ENCODE results near the gene SBDS. TPM values are rescaled to one million over a fixed set of nuclear protein-coding genes. Genes with fewer than 3 reads are reported as not detected.
A peak's percentile ranks its signal among the peaks of the same experiment; 100 is the strongest.

The SBDS gene
- total RNA-seq, 1 experiment from 2014 or later = 91.7 TPM

- no peak overlapping the region for H3K27ac ChIP-seq (ENCODE audit: low read length)
- H3K4me3 ChIP-seq (ENCODE audit: low read length) = no peak overlapping the region
- ATAC-seq (no peak), DNase-seq (no peak)
- no peaks in the 10 kb centered on the region for H3K4me1 ChIP-seq (ENCODE audit: insufficient read depth, low read length)
- no peak overlapping the region for H3K4me2 ChIP-seq (ENCODE audit: low read length)
- no peak overlapping the region for H2AFZ ChIP-seq (ENCODE audit: low read length)
- ChIA-PET CTCF (no interaction called here), POLR2A (ENCODE audit: unreplicated experiment) (no interaction called here)
- no peaks in the 10 kb centered on the region for H4K20me1 ChIP-seq (ENCODE audit: low read length)
- BruUV-seq (replicated peaks) = no TSS peak
- intact Hi-C loops (cut with micrococcal nuclease) = no loop called here
- H3K9ac ChIP-seq (ENCODE audit: low read length) = no peak overlapping the region
- H3F3A ChIP-seq (ENCODE audit: low read length, unreplicated experiment) = no peaks in the 10 kb centered on the region
- no peaks in the 10 kb centered on the region for H3K27me3 ChIP-seq (ENCODE audit: low read length)
- no peaks in the 10 kb centered on the region for H3K9me2 ChIP-seq (replicated peaks; ENCODE audit: low read length)
- H3K36me3 ChIP-seq (ENCODE audit: low read depth, low read length) = no peaks in the 10 kb centered on the region
- no peaks in the 10 kb centered on the region for H3K79me2 ChIP-seq (ENCODE audit: low read length)
- no peak for TF ChIP-seq EZH2 (IDR thresholded peaks at IDR 0.05; ENCODE audit: low read length, unreplicated experiment)
- TF ChIP-seq CTCF (conservative IDR thresholded peaks at IDR 0.05; ENCODE audit: low read depth, low read length) = no peak
- no peak for TF ChIP-seq EZH2phosphoT487 (IDR thresholded peaks at IDR 0.05; ENCODE audit: borderline replicate concordance, low read length)
- no peaks in the 10 kb centered on the region for H3K9me3 ChIP-seq (ENCODE audit: low read length)
Measured at GRCh38 chr7:66967029-66967428, 28.4 kb downstream of the SBDS start.

GRCh38 chr7:66964411-66964810 lies 31.0 kb downstream of the SBDS start:
- DNase-seq = peak; percentile 8
- TF ChIP-seq CTCF (conservative IDR thresholded peaks at IDR 0.05; ENCODE audit: low read depth, low read length) = no peak
- no peak for TF ChIP-seq EZH2 (IDR thresholded peaks at IDR 0.05; ENCODE audit: low read length, unreplicated experiment)
- TF ChIP-seq EZH2phosphoT487 (IDR thresholded peaks at IDR 0.05; ENCODE audit: borderline replicate concordance, low read length) = no peak
- CTCF ChIA-PET = no interaction called here

GRCh38 chr7:66961096-66961495 lies 34.3 kb downstream of the SBDS start:
- Histone ChIP-seq H3K9ac (ENCODE audit: low read length) (no peak overlapping the region), H3K4me2 (ENCODE audit: low read length) (no peak overlapping the region), H3K4me3 (ENCODE audit: low read length) (no peak overlapping the region), H3K27ac (ENCODE audit: low read length) (no peak overlapping the region), H3K4me1 (ENCODE audit: insufficient read depth, low read length) (no peaks in the 10 kb centered on the region), H3K9me2 (replicated peaks; ENCODE audit: low read length) (no peaks in the 10 kb centered on the region), H3K27me3 (ENCODE audit: low read length) (no peaks in the 10 kb centered on the region), H3F3A (ENCODE audit: low read length, unreplicated experiment) (no peaks in the 10 kb centered on the region), H3K79me2 (ENCODE audit: low read length) (no peaks in the 10 kb centered on the region), H2AFZ (ENCODE audit: low read length) (no peak overlapping the region), H4K20me1 (ENCODE audit: low read length) (no peaks in the 10 kb centered on the region), H3K36me3 (ENCODE audit: low read depth, low read length) (peaks cover 21% of the 10 kb centered on the region; the same call in 1 of the 2 replicates), H3K9me3 (ENCODE audit: low read length) (no peaks in the 10 kb centered on the region)
- ChIA-PET CTCF (no interaction called here), POLR2A (ENCODE audit: unreplicated experiment) (no interaction called here)
- DNase-seq = no peak
- ATAC-seq = no peak
- BruUV-seq (replicated peaks) = no TSS peak
- TF ChIP-seq EZH2phosphoT487 (IDR thresholded peaks at IDR 0.05; ENCODE audit: borderline replicate concordance, low read length) (no peak), EZH2 (IDR thresholded peaks at IDR 0.05; ENCODE audit: low read length, unreplicated experiment) (no peak), CTCF (conservative IDR thresholded peaks at IDR 0.05; ENCODE audit: low read depth, low read length) (no peak)
- intact Hi-C loops (cut with micrococcal nuclease) = no loop called here

More at GRCh38 chr7:66964411-66964810, 31.0 kb downstream of the SBDS start:
- no peaks in the 10 kb centered on the region for H4K20me1 ChIP-seq (ENCODE audit: low read length)
- no peak overlapping the region for H3K27ac ChIP-seq (ENCODE audit: low read length)
- BruUV-seq (replicated peaks) = no TSS peak
- no peaks in the 10 kb centered on the region for H3F3A ChIP-seq (ENCODE audit: low read length, unreplicated experiment)
- H3K9ac ChIP-seq (ENCODE audit: low read length) = no peak overlapping the region
- POLR2A ChIA-PET (ENCODE audit: unreplicated experiment) = no interaction called here
- H2AFZ ChIP-seq (ENCODE audit: low read length) = no peak overlapping the region
- H3K27me3 ChIP-seq (ENCODE audit: low read length) = no peaks in the 10 kb centered on the region
- no peaks in the 10 kb centered on the region for H3K36me3 ChIP-seq (ENCODE audit: low read depth, low read length)
- intact Hi-C loops (cut with micrococcal nuclease) = no loop called here
- H3K9me3 ChIP-seq (ENCODE audit: low read length) = no peaks in the 10 kb centered on the region
- ATAC-seq = no peak
- H3K9me2 ChIP-seq (replicated peaks; ENCODE audit: low read length) = no peaks in the 10 kb centered on the region
- H3K4me1 ChIP-seq (ENCODE audit: insufficient read depth, low read length) = no peaks in the 10 kb centered on the region
- no peak overlapping the region for H3K4me2 ChIP-seq (ENCODE audit: low read length)
- no peak overlapping the region for H3K4me3 ChIP-seq (ENCODE audit: low read length)
- H3K79me2 ChIP-seq (ENCODE audit: low read length) = no peaks in the 10 kb centered on the region

Data from PC-3 (cell line).